ENCODE results near the gene ASAP2.

Gene ASAP2

GRCh38 chr2:9165625-9166024 lies 41.0 kb upstream of the ASAP2 start:
- no peaks in the 10 kb centered on the region for H3K79me2 ChIP-seq (ENCODE audit: insufficient read depth, low read length)
- no peak overlapping the region for H3K9ac ChIP-seq (ENCODE audit: low read length)
- no peak overlapping the region for H3K4me3 ChIP-seq (ENCODE audit: low read depth, low read length, poor library complexity, severe bottlenecking)
- H4K20me1 ChIP-seq (ENCODE audit: insufficient read depth, low read length): no peaks in the 10 kb centered on the region
- 0 out of 2 replicates have a peak, but pooled peaks cover 7% of the 10 kb centered on the region for H3K27me3 ChIP-seq (ENCODE audit: insufficient read depth, low read length)
- no peaks in the 10 kb centered on the region for H3K36me3 ChIP-seq (ENCODE audit: insufficient read depth, low read length)
- no peak for TF ChIP-seq EZH2 (IDR thresholded peaks at IDR 0.05; ENCODE audit: borderline replicate concordance, low read length)
- TF ChIP-seq CTCF (IDR thresholded peaks at IDR 0.05; ENCODE audit: low read length): no peak
- no peak overlapping the region for H3K4me2 ChIP-seq (ENCODE audit: low read length)
- H2AFZ ChIP-seq (ENCODE audit: low read length): no peak overlapping the region
- H3K4me1 ChIP-seq (ENCODE audit: insufficient read depth, low read length, severe bottlenecking): no peaks in the 10 kb centered on the region
- H3F3A ChIP-seq (ENCODE audit: insufficient read depth, low read length): no peaks in the 10 kb centered on the region
- H3K27ac ChIP-seq (ENCODE audit: low read depth, low read length, poor library complexity, severe bottlenecking): no peak overlapping the region
- H3K9me2 ChIP-seq (ENCODE audit: low read depth, low read length): no peaks in the 10 kb centered on the region
- no peaks in the 10 kb centered on the region for H3K9me3 ChIP-seq (ENCODE audit: low read length)

GRCh38 chr2:9166579-9167377 lies 39.8 kb upstream of the ASAP2 start:
- Histone ChIP-seq H3K4me1 (ENCODE audit: insufficient read depth, low read length, severe bottlenecking) (no peaks in the 10 kb centered on the region), H3F3A (ENCODE audit: insufficient read depth, low read length) (no peaks in the 10 kb centered on the region), H3K4me2 (ENCODE audit: low read length) (no peak overlapping the region), H2AFZ (ENCODE audit: low read length) (no peak overlapping the region), H4K20me1 (ENCODE audit: insufficient read depth, low read length) (no peaks in the 10 kb centered on the region), H3K4me3 (ENCODE audit: low read depth, low read length, poor library complexity, severe bottlenecking) (no peak overlapping the region), H3K27ac (ENCODE audit: low read depth, low read length, poor library complexity, severe bottlenecking) (no peak overlapping the region), H3K9me3 (ENCODE audit: low read length) (no peaks in the 10 kb centered on the region), H3K9me2 (ENCODE audit: low read depth, low read length) (no peaks in the 10 kb centered on the region), H3K79me2 (ENCODE audit: insufficient read depth, low read length) (no peaks in the 10 kb centered on the region), H3K27me3 (ENCODE audit: insufficient read depth, low read length) (0 out of 2 replicates have a peak, but pooled peaks cover 10% of the 10 kb centered on the region), H3K36me3 (ENCODE audit: insufficient read depth, low read length) (no peaks in the 10 kb centered on the region), H3K9ac (ENCODE audit: low read length) (no peak overlapping the region)
- TF ChIP-seq EZH2 (IDR thresholded peaks at IDR 0.05; ENCODE audit: borderline replicate concordance, low read length) (no peak), CTCF (IDR thresholded peaks at IDR 0.05; ENCODE audit: low read length) (no peak)

- Histone ChIP-seq H3K27me3 (ENCODE audit: insufficient read depth, low read length) (0 out of 2 replicates have a peak, but pooled peaks cover 12% of the 10 kb centered on the region), H3K9me2 (ENCODE audit: low read depth, low read length) (no peaks in the 10 kb centered on the region), H2AFZ (ENCODE audit: low read length) (no peak overlapping the region), H3K4me2 (ENCODE audit: low read length) (no peak overlapping the region), H4K20me1 (ENCODE audit: insufficient read depth, low read length) (no peaks in the 10 kb centered on the region), H3K4me3 (ENCODE audit: low read depth, low read length, poor library complexity, severe bottlenecking) (no peak overlapping the region), H3K36me3 (ENCODE audit: insufficient read depth, low read length) (no peaks in the 10 kb centered on the region), H3K9ac (ENCODE audit: low read length) (no peak overlapping the region), H3F3A (ENCODE audit: insufficient read depth, low read length) (no peaks in the 10 kb centered on the region), H3K4me1 (ENCODE audit: insufficient read depth, low read length, severe bottlenecking) (no peaks in the 10 kb centered on the region), H3K9me3 (ENCODE audit: low read length) (no peaks in the 10 kb centered on the region), H3K79me2 (ENCODE audit: insufficient read depth, low read length) (no peaks in the 10 kb centered on the region), H3K27ac (ENCODE audit: low read depth, low read length, poor library complexity, severe bottlenecking) (no peak overlapping the region)
- TF ChIP-seq EZH2 (IDR thresholded peaks at IDR 0.05; ENCODE audit: borderline replicate concordance, low read length) (no peak), CTCF (IDR thresholded peaks at IDR 0.05; ENCODE audit: low read length) (no peak)
Observed at GRCh38 chr2:9167718-9168657, 38.6 kb upstream of the ASAP2 start.
